Colonic mucosa (tissue), 4 donors: ENCODE measurements around the gene ZNF84. TPM values are rescaled to one million over a fixed set of nuclear protein-coding genes. Genes with fewer than 3 reads are reported as not detected.

Source experiments
- DNase-seq: peaks from one replicate; pipeline ENCODE4 v3.0.0-alpha.2; 2020
- H3K27ac ChIP-seq: fragments of 200-600 bp; one replicate; pipeline ENCODE4 v1.8.0; 2021
- H3K27me3 ChIP-seq: fragments of 200-600 bp; one replicate; pipeline ENCODE4 v1.8.0; 2021
- H3K36me3 ChIP-seq: fragments of 200-600 bp; one replicate; pipeline ENCODE4 v1.8.0; 2021
- H3K4me1 ChIP-seq: fragments of 200-600 bp; one replicate; pipeline ENCODE4 v1.8.0; 2021; ENCODE audit warnings: mild to moderate bottlenecking
- H3K4me3 ChIP-seq: fragments of 200-600 bp; one replicate; pipeline ENCODE4 v1.8.0; 2021
- H3K9ac ChIP-seq, 2 donors: one replicate each; pipeline ENCODE4 v1.7.0; 2013; ENCODE audit warnings: control low read depth in 2 of 2, low read depth in 2 of 2, low read length in 2 of 2
- H3K9me3 ChIP-seq: fragments of 200-600 bp; one replicate; pipeline ENCODE4 v1.8.0; 2021
- intact Hi-C: fragments of 100-400 bp; cut with DNase I; formaldehyde crosslinking; loops from one replicate; pipeline ENCODE4 v1.14.1; 2022
- total RNA-seq, 2 donors: library from RNA; stranded (reverse); fragmentation: NEBNext Ultra II Directional in 1 of 2; extraction: Animal tissue kit (Norgen Biotek cat#: 25700) in 1 of 2; gene quantifications; one replicate each; pipeline ENCODE4 v1.2.1, GENCODE V29; 2021
- TF ChIP-seq, protein P1 (sequence below): fragments of 200-600 bp; IDR thresholded peaks from one replicate; pipeline ENCODE4 v1.8.0; 2022; ENCODE audit warnings: antibody characterized with exemption, mild to moderate bottlenecking
- donor health status: healthy.
- donor health status: DM: no; HTN: no; CAD: no.
- donor health status: DM: no; HTN: no; CAD: no.

Gene ZNF84
- total RNA-seq, 2 donors from 2014 or later = 8.7 to 15.7 TPM

DNA sequence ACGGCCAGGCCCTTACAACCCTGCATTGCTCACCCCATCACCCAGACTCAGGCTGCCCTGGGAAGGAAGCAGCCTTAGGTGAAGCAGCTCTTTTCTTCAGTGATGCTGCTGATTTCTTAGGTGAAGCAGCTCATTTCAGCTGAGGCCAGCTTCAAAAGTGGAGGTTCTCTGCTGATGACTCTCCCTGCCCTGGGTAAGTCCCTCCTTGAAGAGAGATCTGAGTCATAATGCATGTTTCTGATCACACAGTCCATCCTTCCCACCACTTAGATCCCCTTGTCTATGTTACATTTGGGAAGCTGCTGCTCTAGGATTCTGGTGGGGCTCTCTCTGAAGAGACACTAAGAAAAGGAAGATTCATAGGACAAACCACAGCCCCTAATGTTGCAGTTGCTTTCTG, 26.2 kb downstream of the ZNF84 start:
- no peaks in the 10 kb centered on the region for H3K36me3 ChIP-seq
- no peak overlapping the region for H3K9ac ChIP-seq
- H3K4me3 ChIP-seq = no peak overlapping the region
- intact Hi-C loops = no loop called here
- no peaks in the 10 kb centered on the region for H3K27me3 ChIP-seq
- no peaks in the 10 kb centered on the region for H3K4me1 ChIP-seq
- DNase-seq = no peak
- peaks cover 20% of the 10 kb centered on the region for H3K9me3 ChIP-seq
- TF ChIP-seq, protein P1, sequence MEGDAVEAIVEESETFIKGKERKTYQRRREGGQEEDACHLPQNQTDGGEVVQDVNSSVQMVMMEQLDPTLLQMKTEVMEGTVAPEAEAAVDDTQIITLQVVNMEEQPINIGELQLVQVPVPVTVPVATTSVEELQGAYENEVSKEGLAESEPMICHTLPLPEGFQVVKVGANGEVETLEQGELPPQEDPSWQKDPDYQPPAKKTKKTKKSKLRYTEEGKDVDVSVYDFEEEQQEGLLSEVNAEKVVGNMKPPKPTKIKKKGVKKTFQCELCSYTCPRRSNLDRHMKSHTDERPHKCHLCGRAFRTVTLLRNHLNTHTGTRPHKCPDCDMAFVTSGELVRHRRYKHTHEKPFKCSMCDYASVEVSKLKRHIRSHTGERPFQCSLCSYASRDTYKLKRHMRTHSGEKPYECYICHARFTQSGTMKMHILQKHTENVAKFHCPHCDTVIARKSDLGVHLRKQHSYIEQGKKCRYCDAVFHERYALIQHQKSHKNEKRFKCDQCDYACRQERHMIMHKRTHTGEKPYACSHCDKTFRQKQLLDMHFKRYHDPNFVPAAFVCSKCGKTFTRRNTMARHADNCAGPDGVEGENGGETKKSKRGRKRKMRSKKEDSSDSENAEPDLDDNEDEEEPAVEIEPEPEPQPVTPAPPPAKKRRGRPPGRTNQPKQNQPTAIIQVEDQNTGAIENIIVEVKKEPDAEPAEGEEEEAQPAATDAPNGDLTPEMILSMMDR = no peak
- H3K27ac ChIP-seq = no peak overlapping the region

DNA sequence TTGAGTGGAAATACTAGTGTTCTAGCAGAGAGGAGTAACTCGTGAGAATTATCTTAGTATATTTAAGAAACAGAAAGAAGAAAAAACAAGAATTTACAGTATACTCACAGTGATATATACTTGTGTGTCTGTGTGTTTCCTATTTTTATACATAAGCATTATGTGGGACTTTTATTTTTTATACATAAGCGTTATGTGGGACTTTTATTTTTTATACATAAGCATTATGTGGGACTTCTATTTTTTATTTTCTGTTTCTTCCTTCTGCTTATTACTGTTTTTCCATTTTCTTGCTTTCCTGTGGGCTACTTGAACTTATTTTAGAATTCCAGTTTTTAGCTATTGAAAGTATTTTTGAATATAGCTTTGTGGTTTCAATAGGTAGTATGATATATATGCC, 36.5 kb downstream of the ZNF84 start:
- no peak for DNase-seq
- Histone ChIP-seq H3K27ac (no peak overlapping the region), H3K27me3 (no peaks in the 10 kb centered on the region), H3K9ac (no peak overlapping the region), H3K36me3 (no peaks in the 10 kb centered on the region), H3K9me3 (no peaks in the 10 kb centered on the region), H3K4me1 (no peaks in the 10 kb centered on the region), H3K4me3 (no peak overlapping the region)
- intact Hi-C loops = no loop called here
- TF ChIP-seq, protein P1 = no peak

DNA sequence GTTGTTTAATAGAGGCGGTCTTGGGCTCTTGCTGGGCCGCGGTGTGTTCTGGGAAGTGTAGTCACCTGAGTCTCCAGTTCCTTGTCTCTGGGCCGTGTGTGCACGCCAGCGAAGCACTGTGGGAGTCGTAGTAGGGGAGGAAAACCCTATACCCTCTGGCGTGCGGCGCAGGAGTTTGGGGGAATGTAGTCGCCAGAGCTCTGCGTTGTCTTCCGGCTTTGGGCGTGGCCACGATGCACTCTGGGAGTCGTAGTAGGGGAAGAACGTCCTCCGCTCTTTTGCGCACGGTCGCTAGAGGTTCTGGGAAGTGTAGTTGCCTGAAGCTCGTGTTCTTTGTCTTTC, 42.7 kb downstream of the ZNF84 start:
- TF ChIP-seq, protein P1 = no peak
- H3K36me3 ChIP-seq = peaks cover under 1% of the 10 kb centered on the region
- intact Hi-C loops = loop anchor here (2.0 to 5.0 kb wide), 3 partner anchors 43 to 93 kb away; partner anchors contain the start of genes ZNF10, ZNF26, ZNF84 and ZNF891
- no peaks in the 10 kb centered on the region for H3K4me1 ChIP-seq
- peak overlapping the region; percentile 81 to 94 for H3K9ac ChIP-seq
- H3K9me3 ChIP-seq = peaks cover 7% of the 10 kb centered on the region
- peak overlapping the region; percentile 90 for H3K4me3 ChIP-seq
- H3K27ac ChIP-seq = peak overlapping the region; percentile 96
- DNase-seq = peak; percentile 98
- no peaks in the 10 kb centered on the region for H3K27me3 ChIP-seq

DNA sequence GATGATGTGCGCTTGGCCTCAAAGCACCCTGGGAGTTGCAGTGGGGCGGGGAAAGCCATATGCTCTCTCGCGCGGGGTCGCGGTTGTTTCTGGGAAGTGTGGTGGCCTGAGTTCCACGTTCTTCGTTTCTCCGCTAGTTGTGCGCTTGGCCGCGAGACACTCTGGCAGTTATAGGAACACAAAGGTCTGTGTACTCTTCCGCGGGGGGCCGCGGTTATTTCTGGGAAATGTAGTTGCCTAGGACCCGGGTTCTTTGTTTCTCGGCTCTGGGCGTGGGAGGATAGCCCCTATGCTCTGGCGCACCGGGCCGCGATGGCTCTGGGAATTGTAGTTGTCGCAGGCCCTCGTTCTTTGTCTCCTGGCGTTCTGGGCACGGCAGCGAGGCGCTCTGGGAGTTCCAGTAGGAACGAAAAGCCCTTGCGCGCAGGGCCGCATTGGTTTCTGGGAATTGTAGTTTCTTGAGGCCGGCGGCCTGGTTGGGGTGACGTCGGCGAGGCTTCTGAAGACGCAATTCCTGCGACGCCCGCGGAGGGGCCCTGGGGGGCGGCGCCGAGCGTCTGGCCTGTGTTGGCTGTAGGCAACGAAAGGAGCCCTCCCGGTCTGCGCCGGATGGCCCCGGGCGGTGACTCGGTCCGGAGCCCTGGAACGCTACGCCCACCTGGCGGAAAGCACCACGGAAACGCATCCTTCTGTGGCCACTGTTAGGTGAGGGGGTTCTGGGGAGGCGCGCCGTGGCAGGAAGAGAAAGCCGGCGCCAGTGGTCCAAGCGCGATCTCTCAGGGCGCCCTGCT, 43.3 kb downstream of the ZNF84 start, which contains the start of gene ZNF140:
Gene ZNF140 (plus strand): TSS at position 556 of the 791 bp plus-strand sequence. CDS start 398 bp downstream, outside the sequence.
- intact Hi-C loops = loop anchor here (2.0 to 5.0 kb wide), 3 partner anchors 43 to 94 kb away; partner anchors contain the start of genes ZNF10, ZNF26, ZNF84 and ZNF891
- H3K9ac ChIP-seq = peak within 1 kb of the TSS; percentile 81 to 94

DNA sequence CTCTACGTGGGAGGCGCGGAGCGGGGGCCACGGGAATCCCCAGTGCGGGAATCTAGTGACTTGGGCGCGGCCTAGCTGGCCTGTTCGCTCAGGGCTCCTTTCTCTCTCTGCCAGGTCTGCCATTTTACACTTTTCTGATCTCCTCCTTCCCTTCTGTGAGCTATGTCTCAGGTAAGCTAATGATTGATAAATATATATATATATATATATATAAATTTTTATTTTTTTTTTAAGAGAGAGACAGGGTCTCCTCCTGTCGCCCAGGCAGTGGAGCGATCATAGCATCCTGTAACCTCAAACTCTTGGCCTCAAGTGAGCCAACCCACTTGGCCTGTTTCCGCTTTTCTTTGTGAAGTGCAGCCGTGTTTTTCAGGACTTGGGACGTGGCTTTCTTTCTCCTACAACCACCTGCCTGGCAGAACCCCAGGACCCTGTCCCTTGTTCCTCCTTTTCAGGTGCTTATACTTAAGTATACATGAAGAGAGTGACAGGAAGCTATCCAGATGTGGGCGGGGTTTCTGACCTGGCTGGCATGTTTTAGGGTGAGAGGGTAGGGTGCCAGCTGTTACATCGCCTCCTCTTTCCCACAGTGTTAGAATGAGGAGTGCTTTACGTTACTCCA, 44.0 kb downstream of the ZNF84 start:
- no peak for DNase-seq
- TF ChIP-seq, protein P1 = no peak
- Histone ChIP-seq H3K9me3 (peaks cover 15% of the 10 kb centered on the region), H3K27ac (peak overlapping the region; percentile 96), H3K36me3 (peaks cover 12% of the 10 kb centered on the region), H3K27me3 (no peaks in the 10 kb centered on the region), H3K9ac (peak overlapping the region; percentile 81 to 94), H3K4me1 (no peaks in the 10 kb centered on the region), H3K4me3 (peak overlapping the region; percentile 90)
- intact Hi-C loops = loop anchor here (2.0 to 5.0 kb wide), 3 partner anchors 44 to 94 kb away; partner anchors contain the start of genes ZNF10, ZNF26, ZNF84 and ZNF891

More for the DNA sequence above, 43.3 kb downstream of the ZNF84 start, which contains the start of gene ZNF140:
- Histone ChIP-seq H3K4me3 (peak within 1 kb of the TSS; percentile 90), H3K27ac (peak within 1 kb of the TSS; percentile 96), H3K9me3 (peaks cover 7% of the 10 kb centered on the region), H3K36me3 (peaks cover 6% of the 10 kb centered on the region), H3K4me1 (no peaks in the 10 kb centered on the region), H3K27me3 (no peaks in the 10 kb centered on the region)
- TF ChIP-seq, protein P1 = peak; percentile 36
- DNase-seq = peak; percentile 96
